Natural killer cell (primary cell): ENCODE results near the gene LAD1. TPM values are rescaled to one million over a fixed set of nuclear protein-coding genes. Genes with fewer than 3 reads are reported as not detected.
A peak's percentile ranks its signal among the peaks of the same experiment; 100 is the strongest.

Experiments
- ATAC-seq, 3 donors: fragments of 150-1000 bp in 2 of 3; fragments of 200-7000 bp in 1 of 3; cut with Tn5 transposase; 1 replicate in 1 of 3; 2 replicates in 2 of 3; pipeline ENCODE4 v1.10.0; 2021; ENCODE audit warnings: mild to moderate bottlenecking in 2 of 3, moderate library complexity in 2 of 3
- DNase-seq, 2 donors: peaks; one replicate each; pipeline versions ENCODE4 v3.0.0 to v3.0.0-alpha.2; 2013 to 2021; ENCODE audit warnings: mixed read lengths in 1 of 2
- H3K27ac ChIP-seq: one replicate; pipeline ENCODE4 v1.5.1; 2013; ENCODE audit warnings: mild to moderate bottlenecking, low read length
- H3K27me3 ChIP-seq: one replicate; pipeline ENCODE4 v1.6.1; 2013; ENCODE audit warnings: low read length; ENCODE audit not compliant: control insufficient read depth, insufficient read depth
- H3K36me3 ChIP-seq: one replicate; pipeline ENCODE4 v1.6.1; 2013; ENCODE audit warnings: low read length; ENCODE audit not compliant: control insufficient read depth, insufficient read depth
- H3K4me1 ChIP-seq: one replicate; pipeline ENCODE4 v1.6.1; 2013; ENCODE audit warnings: low read length; ENCODE audit not compliant: control insufficient read depth, insufficient read depth
- H3K4me3 ChIP-seq: one replicate; pipeline ENCODE4 v1.5.1; 2013; ENCODE audit warnings: low read length
- H3K9me3 ChIP-seq: one replicate; pipeline ENCODE4 v1.6.1; 2013; ENCODE audit warnings: low read length; ENCODE audit not compliant: control insufficient read depth, insufficient read depth
- H3K27ac Mint-ChIP-seq, 2 donors: one replicate each; pipeline ENCODE4 v1.8.0; 2022; ENCODE audit warnings: mild to moderate bottlenecking in 2 of 2, mixed read lengths in 2 of 2, moderate library complexity in 1 of 2
- H3K27me3 Mint-ChIP-seq, 2 donors: one replicate each; pipeline ENCODE4 v1.8.0; 2022; ENCODE audit warnings: low read depth in 2 of 2, mixed read lengths in 2 of 2
- H3K36me3 Mint-ChIP-seq: one replicate; pipeline ENCODE4 v1.8.0; 2022; ENCODE audit warnings: mixed read lengths
- H3K4me1 Mint-ChIP-seq, 2 donors: one replicate each; pipeline ENCODE4 v1.8.0; 2022; ENCODE audit warnings: mixed read lengths in 2 of 2
- H3K4me3 Mint-ChIP-seq: one replicate; pipeline ENCODE4 v1.8.0; 2022; ENCODE audit warnings: mild to moderate bottlenecking, moderate library complexity, mixed read lengths
- H3K9me3 Mint-ChIP-seq, 2 donors: one replicate each; pipeline ENCODE4 v1.8.0; 2022; ENCODE audit warnings: mixed read lengths in 2 of 2
- CTCF ChIP-seq: fragments of 200-600 bp; IDR thresholded peaks from one replicate; pipeline ENCODE4 v1.8.0; 2022; ENCODE audit warnings: antibody characterized with exemption
- WGBS: methylation state at CpG from one replicate; pipeline ENCODE4 v1.1.7; 2013; ENCODE audit warnings: missing lambda C conversion rate; ENCODE audit not compliant: insufficient coverage; 5-methylcytosine and 5-hydroxymethylcytosine counted together
- intact Hi-C: fragments of 100-400 bp; cut with micrococcal nuclease; formaldehyde crosslinking; loops from one replicate; pipeline ENCODE4 v1.14.2; 2022
- total RNA-seq, 4 donors: library from RNA; stranded (reverse); fragments of 120-200 nt in 1 of 4; gene quantifications; one replicate each; pipeline versions ENCODE4 v1.2.3 to v1.2.4, GENCODE V29; 2013 to 2022

The LAD1 gene
- total RNA-seq, 3 donors from 2014 or later (not counting 1 experiment from before 2014, with no cell fraction given): 0.68 TPM; not detected in 2

- intact Hi-C loops: no loop called here
- Histone ChIP-seq H3K27ac (no peak overlapping the region), H3K4me1 (peaks cover 3% of the 10 kb centered on the region), H3K4me3 (no peak overlapping the region), H3K36me3 (no peaks in the 10 kb centered on the region), H3K9me3 (no peaks in the 10 kb centered on the region), H3K27me3 (no peaks in the 10 kb centered on the region)
- H3K4me1 Mint-ChIP-seq: peaks cover 14 to 27% of the 10 kb centered on the region in 2 donors
- H3K27ac Mint-ChIP-seq: peak overlapping the region in 1 of 2 donors; percentile 69
- DNase-seq: no peak
- 67% methylated on average over 4 of the region's 4 CpGs for WGBS
- peak in 1 of 3 donors; percentile 8 for ATAC-seq
- H3K36me3 Mint-ChIP-seq: no peaks in the 10 kb centered on the region
- no peaks in the 10 kb centered on the region for H3K9me3 Mint-ChIP-seq
- H3K4me3 Mint-ChIP-seq: no peak overlapping the region
- H3K27me3 Mint-ChIP-seq: peaks cover 2 to 16% of the 10 kb centered on the region in 2 donors
- TF ChIP-seq CTCF: no peak
Observed at GRCh38 chr1:201444792-201445191, 45.7 kb upstream of the LAD1 start.

GRCh38 chr1:201443747-201444146, 44.6 kb upstream of the LAD1 start:
- no peak for TF ChIP-seq CTCF
- Histone ChIP-seq H3K27ac (no peak overlapping the region), H3K4me3 (no peak overlapping the region), H3K4me1 (peaks cover 3% of the 10 kb centered on the region), H3K27me3 (no peaks in the 10 kb centered on the region), H3K9me3 (no peaks in the 10 kb centered on the region), H3K36me3 (no peaks in the 10 kb centered on the region)
- DNase-seq (no peak), ATAC-seq (no peak)
- intact Hi-C loops: no loop called here
- peaks cover 14 to 27% of the 10 kb centered on the region in 2 donors for H3K4me1 Mint-ChIP-seq
- no peaks in the 10 kb centered on the region for H3K9me3 Mint-ChIP-seq
- WGBS: 95% methylated on average over 7 of the region's 7 CpGs
- no peaks in the 10 kb centered on the region for H3K36me3 Mint-ChIP-seq
- peaks cover 2 to 16% of the 10 kb centered on the region in 2 donors for H3K27me3 Mint-ChIP-seq
- no peak overlapping the region for H3K4me3 Mint-ChIP-seq
- no peak overlapping the region for H3K27ac Mint-ChIP-seq

GRCh38 chr1:201436969-201437368, 37.8 kb upstream of the LAD1 start:
- H3K4me3 ChIP-seq: no peak overlapping the region
- H3K36me3 Mint-ChIP-seq: no peaks in the 10 kb centered on the region
- no peaks in the 10 kb centered on the region for H3K9me3 Mint-ChIP-seq
- H3K36me3 ChIP-seq: no peaks in the 10 kb centered on the region
- DNase-seq (no peak), ATAC-seq (no peak)
- TF ChIP-seq CTCF: no peak
- peaks cover 10% of the 10 kb centered on the region in 2 donors for H3K4me1 Mint-ChIP-seq
- 75% methylated on average over 3 of the region's 3 CpGs for WGBS
- H3K9me3 ChIP-seq: no peaks in the 10 kb centered on the region
- H3K27ac Mint-ChIP-seq: no peak overlapping the region
- no peak overlapping the region for H3K27ac ChIP-seq
- H3K4me3 Mint-ChIP-seq: no peak overlapping the region
- intact Hi-C loops: loop anchor here (5.0 kb wide), 1 partner anchor 75 kb away; no protein-coding TSS in a partner anchor
- peaks cover 3% of the 10 kb centered on the region for H3K4me1 ChIP-seq
- no peaks in the 10 kb centered on the region for H3K27me3 ChIP-seq
- H3K27me3 Mint-ChIP-seq: peaks cover 2 to 16% of the 10 kb centered on the region in 2 donors

GRCh38 chr1:201436393-201436792, 37.3 kb upstream of the LAD1 start:
- peak overlapping the region; percentile 57 to 62 for H3K27ac Mint-ChIP-seq
- H3K27me3 Mint-ChIP-seq: peaks cover 2 to 11% of the 10 kb centered on the region in 2 donors
- H3K4me3 Mint-ChIP-seq: no peak overlapping the region
- no peaks in the 10 kb centered on the region for H3K9me3 Mint-ChIP-seq
- H3K4me1 Mint-ChIP-seq: peaks cover 10% of the 10 kb centered on the region in 2 donors
- DNase-seq (no peak), ATAC-seq (no peak)
- WGBS: 76% methylated on average over 6 of the region's 6 CpGs
- Histone ChIP-seq H3K4me1 (peaks cover 3% of the 10 kb centered on the region), H3K9me3 (no peaks in the 10 kb centered on the region), H3K36me3 (no peaks in the 10 kb centered on the region), H3K27me3 (no peaks in the 10 kb centered on the region), H3K4me3 (no peak overlapping the region), H3K27ac (no peak overlapping the region)
- TF ChIP-seq CTCF: no peak
- H3K36me3 Mint-ChIP-seq: no peaks in the 10 kb centered on the region
- intact Hi-C loops: loop anchor here (5.0 kb wide), 1 partner anchor 76 kb away; no protein-coding TSS in a partner anchor
